Gastrocnemius medialis (tissue), 4 donors: Measurements from ENCODE around the gene PDIA3.

Source experiments
- POLR2A ChIP-seq, 2 donors: fragments of 450-650 bp; IDR thresholded peaks; one replicate each; pipeline ENCODE4 v1.6.1; 2017; ENCODE audit warnings: antibody characterized with exemption in 2 of 2, mild to moderate bottlenecking in 2 of 2, moderate library complexity in 2 of 2
- TF ChIP-seq, protein P1 (sequence below), 5 experiments: fragments of 450-650 bp in 3 of 5; fragments of 200-600 bp in 2 of 5; sonication (generic) in 2 of 5; IDR thresholded peaks in 4 of 5; conservative IDR thresholded peaks in 1 of 5; 1 replicate in 4 of 5; 2 replicates in 1 of 5; pipeline ENCODE4 v1.5.1; 2016 to 2019; ENCODE audit warnings: antibody characterized with exemption in 5 of 5, mild to moderate bottlenecking in 3 of 5, moderate library complexity in 3 of 5

DNA sequence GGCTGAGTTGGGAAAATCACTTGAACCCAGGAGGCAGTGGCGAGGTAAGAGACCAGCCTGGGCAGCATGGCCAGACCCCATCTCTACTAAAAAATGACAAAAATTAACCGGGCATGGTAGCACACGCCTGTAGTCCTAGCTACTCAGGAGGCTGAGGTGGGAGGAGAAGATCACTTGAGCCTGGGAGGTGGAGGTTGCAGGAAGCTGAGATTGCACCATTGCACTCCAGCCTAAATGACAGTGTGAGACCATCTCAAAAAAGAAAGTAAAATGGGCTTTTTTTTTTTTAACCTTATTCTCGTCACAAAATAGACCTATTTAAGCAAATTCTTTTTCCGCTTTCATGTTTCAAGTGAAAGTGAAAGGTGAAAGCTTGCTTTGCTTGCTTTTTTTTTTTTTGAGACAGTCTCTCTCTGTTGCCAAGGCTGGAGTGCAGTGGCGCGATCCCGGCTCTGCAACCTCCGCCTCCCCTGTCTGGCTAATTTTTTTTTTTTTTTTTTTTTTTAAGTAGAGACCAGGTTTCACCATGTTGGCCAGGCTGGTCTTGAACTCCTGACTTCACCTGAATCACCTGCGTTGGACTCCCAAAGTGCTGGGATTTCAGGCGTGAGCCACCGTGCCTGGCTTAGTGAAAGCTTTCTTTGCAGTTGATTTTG lies 3.6 kb downstream of the PDIA3 start:
- TF ChIP-seq POLR2A (IDR thresholded peaks at IDR 0.05), result no peak
- TF ChIP-seq, protein P1, sequence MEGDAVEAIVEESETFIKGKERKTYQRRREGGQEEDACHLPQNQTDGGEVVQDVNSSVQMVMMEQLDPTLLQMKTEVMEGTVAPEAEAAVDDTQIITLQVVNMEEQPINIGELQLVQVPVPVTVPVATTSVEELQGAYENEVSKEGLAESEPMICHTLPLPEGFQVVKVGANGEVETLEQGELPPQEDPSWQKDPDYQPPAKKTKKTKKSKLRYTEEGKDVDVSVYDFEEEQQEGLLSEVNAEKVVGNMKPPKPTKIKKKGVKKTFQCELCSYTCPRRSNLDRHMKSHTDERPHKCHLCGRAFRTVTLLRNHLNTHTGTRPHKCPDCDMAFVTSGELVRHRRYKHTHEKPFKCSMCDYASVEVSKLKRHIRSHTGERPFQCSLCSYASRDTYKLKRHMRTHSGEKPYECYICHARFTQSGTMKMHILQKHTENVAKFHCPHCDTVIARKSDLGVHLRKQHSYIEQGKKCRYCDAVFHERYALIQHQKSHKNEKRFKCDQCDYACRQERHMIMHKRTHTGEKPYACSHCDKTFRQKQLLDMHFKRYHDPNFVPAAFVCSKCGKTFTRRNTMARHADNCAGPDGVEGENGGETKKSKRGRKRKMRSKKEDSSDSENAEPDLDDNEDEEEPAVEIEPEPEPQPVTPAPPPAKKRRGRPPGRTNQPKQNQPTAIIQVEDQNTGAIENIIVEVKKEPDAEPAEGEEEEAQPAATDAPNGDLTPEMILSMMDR (IDR thresholded peaks at IDR 0.05 in 4 of 5, conservative IDR thresholded peaks at IDR 0.05 in 1 of 5), result no peak
